ENCODE results near the gene SMC6.

The SMC6 gene

DNA sequence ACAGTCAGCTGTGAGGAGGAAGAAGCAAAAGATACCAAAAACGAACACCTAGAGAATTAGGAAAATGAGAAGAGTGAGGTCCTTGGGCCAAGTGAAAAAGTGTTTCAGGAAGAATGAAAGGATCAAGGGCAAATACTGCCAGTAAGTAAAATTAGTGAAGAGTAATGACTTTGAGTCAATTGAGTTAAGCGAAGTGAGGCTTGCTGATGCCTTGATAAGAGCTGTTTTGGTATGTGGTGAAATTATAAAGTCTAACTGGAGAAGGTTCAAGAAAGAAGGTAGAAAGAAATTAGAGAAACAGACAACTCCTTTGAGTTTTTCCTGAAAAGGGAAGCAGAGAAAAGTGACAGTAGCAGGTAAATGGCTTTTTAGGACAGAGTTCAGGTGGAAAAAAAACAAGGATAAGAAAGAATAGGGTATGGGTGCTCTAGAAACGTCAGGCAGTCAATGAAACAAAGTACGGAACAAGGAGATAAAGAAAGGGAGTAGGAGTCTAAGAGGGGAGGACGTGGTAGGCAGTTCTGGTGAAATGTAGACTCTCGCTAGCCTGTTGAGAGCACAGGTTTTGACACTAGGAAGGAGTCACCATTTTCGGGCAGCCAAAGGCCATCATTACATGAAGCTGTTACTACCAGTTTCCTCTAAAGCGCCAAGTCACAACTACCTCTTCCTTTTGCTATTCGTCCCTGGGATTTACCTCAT is 42.9 kb downstream of the SMC6 start:
- DNase-seq (ENCODE audit: low read depth): no peak

DNA sequence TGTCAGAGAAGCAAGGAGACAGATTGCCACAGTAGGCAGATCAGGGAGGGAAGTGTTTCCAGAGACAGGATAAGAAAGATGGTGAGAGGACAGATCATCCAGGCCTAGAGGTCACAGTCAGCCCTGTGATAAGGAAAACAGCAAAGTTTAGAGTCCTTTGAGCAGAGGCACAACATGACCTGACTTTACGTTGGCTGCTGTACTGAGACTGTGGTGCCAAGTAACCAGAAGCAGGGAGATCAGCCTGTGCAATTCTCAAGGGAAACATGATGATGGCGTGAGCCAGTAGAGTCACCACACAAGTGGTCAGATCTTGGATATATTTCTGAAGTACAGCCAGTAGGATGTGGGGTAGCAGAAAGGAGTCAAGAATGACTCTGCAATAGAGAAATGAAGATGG is 43.7 kb downstream of the SMC6 start:
- no peak for DNase-seq (ENCODE audit: low read depth)

DNA sequence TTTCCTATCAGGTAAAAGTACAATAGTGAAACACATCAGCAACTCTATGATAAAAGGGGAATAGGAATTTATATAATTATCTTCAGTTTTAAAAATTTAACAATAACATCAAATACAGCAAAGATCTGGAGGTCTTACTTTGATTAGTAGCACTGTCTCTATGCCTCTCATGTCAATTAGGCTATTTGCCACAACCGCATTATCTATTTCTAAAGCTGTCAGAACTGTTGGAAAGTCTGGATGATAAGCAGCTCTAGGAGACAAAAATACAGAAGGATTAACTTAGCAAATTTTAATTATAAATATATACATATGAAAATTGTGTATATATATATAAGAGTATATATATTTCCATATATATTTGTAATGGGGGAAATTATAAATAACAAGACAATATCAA is 45.1 kb downstream of the SMC6 start:
- DNase-seq (ENCODE audit: low read depth): no peak

DNA sequence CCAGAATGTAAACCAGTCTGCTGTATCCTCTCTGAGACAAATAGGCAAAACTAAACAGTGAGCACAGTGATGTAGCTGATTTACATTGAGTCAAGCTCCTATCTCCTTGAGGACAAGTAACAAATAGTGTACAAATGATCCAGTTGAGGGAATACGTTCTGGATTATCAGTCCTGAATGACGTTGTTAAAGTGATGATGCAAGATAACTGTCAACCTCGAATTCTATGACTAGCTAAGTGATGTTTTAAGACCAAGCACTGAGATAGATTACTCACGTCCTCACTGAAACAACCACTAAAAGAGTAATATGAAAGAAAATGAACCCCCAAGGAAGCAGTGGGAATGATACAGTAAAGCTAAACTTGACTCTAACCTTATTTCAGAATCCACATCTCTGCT is 46.8 kb downstream of the SMC6 start:
- DNase-seq (ENCODE audit: low read depth): no peak

DNA sequence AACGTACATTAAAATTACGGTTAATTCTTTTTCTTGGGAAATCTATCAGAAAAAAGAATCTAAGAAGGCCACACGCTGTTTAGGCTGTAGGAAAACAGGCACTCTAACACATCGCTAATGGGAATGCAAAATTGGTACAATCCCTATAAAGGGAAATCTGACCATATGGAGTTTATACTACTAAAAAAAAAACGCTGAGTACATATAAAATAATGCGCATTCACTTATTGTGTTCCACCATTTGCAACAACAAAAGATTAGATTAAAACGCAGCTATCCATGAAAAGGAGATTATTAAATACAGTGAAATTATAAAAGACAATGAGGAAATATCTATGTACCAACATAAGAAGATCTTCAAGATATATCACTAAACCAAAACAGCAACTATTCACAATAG is 62.8 kb downstream of the SMC6 start:
- no peak for DNase-seq (ENCODE audit: low read depth)

DNA sequence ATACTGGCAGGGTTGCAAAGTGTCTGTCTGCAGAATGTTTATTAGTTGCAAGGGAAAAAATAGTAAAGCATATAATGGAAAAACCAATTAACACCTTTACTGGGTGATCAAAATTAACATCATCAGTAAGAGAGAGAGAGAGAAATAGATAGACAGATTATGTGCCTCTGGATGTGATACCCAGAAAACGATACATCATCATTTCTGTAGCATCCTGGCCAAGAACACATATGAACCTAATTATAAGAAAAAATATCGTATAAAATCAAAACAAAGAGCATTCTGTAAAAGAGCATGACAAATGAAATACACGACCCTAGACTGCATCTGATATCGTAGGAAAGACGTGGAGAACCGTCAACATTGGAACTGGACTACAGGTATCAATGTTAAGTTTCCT is 64.6 kb downstream of the SMC6 start:
- DNase-seq (ENCODE audit: low read depth): no peak

DNA sequence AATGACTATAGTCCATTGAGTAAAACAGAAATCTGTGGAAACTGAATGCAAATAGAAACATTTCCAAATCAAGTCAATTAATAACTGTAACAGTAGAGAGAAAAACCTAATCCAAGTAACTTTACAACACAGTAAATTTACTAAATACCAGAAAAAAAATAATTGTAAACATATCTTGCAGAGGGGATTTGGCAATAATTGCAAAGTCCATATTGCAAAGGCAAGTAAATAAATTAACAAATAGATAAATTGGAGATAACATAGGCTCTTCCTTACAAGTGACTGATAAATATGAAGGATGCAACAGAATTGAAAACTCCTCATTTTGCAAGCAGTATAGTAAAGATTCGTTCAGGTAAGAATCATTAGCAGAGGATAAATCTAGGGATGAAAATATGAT is 65.0 kb downstream of the SMC6 start:
- DNase-seq (ENCODE audit: low read depth): no peak

DNA sequence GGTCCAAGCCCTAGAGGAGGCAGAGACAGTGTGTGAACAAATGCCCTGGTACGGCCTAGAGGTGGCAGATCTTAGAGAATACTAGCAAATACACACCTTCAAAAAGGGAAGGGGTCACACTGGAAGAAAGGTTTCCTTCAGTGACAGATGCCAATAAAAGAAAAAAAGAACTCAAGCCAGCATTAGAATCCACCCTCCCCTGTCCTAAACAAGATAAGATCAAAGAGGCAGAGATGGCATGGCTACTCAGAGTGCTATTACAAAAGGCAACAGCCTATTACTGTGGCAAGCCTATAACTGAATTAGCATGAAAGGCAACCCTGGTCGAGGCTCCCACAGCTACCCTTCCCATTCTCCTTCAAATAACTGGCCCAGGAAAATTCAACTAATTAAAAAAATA is 69.6 kb downstream of the SMC6 start:
- no peak for DNase-seq (ENCODE audit: low read depth)

DNA sequence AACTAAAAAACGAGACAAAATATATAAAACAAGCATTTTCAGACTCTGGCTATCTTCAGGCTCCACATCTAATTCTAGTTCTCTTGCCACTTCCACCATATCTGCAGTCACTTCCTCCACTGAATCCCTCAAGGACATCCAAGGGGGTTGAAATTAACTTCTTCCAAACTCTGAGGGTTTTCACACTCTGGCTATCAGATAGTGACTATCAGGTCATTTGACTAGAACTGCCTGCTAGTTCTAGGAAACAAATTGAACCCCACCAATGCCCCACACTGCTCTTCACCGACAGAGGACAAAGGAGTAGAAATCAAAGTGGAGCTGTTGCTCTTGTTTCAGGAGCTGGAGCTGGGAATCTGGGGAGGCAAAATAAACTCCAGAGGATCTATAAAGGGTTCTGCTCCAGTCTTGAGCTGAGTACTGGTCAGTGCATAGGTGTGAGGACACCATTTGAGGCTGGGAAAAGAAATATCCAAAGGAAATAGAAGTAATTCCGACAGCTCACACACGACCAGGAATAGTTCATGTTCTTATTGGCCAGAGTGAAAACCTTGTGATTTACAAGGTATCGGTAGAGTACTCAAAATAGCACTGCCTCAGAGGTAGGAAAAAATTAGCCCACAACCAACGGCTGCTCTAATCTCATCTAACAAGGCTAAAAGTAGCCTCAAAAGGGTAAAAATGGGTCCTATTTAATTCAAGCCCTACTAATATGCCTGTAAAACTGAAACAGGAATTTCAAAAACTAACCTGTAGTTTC is 71.3 kb downstream of the SMC6 start:
- DNase-seq (ENCODE audit: low read depth): no peak

DNA sequence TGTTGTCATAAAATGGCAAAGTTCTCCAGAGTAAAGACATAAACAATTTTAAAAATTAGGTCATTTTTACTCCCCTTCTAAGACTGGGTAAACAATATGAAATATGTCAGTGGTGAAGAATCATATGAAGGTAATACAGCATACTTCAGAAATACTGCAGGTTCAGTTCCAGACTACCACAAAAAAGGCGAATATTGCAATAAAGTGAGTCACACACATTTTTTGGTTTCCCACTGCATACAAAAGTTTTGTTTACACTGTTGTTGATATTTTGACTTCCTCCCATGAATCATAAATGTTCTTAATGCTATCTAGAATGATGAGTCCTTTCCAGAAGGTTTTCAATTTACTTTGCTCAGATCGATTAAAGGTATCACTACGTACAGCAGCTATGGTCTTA is 73.5 kb downstream of the SMC6 start:
- DNase-seq (ENCODE audit: low read depth): no peak

DNA sequence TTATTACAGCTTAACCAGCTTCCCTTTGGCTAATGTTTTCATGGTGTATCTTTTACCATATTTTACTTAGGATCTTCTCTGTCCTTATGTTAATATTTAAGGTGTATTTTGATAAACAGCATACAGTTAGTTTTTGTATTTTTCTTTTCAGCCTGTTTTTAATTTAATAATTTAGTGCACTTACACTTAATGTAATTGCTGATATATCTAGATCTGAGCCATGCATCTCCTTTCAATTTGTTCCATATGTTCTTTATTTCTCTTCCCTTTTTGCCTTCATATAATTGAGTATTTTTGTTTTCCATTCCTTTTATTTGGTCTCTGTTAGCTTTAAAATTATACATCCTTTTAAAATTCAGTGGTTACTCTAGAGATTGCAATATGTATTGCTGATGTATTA is 78.8 kb downstream of the SMC6 start:
- no peak for DNase-seq (ENCODE audit: low read depth)

DNA sequence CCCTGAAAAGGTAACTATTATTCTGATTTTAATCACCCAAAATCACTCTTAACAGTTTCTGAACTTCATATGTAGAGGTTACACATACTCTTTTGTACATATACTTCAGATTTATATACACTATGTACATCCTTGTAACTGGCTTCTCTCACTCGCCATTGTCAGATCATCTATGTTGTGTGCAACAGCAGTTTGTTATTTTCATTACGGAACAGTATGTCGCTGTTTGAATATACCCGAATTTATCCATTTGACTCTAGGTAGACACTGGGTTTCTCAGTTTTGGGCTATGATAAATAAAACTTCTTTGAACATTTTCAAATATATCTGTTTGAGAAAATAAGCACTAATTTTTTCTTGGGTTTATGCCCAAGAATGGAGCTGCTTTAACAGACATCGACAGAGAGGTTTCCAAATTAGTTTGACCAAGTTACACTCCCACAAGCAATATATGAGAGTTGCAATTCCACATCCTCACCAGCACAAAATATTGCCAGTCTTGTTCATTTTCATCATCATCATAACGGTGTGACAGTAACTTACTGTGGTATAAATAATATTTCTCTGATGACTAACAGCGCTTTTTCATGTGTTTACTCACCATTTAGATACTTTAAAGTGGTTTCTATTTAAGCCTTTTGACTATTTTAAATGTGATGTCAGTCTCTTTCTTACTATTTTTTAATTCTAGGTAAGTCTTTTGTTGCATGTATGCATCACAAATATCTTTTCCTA is 80.9 kb downstream of the SMC6 start:
- no peak for DNase-seq (ENCODE audit: low read depth)

DNA sequence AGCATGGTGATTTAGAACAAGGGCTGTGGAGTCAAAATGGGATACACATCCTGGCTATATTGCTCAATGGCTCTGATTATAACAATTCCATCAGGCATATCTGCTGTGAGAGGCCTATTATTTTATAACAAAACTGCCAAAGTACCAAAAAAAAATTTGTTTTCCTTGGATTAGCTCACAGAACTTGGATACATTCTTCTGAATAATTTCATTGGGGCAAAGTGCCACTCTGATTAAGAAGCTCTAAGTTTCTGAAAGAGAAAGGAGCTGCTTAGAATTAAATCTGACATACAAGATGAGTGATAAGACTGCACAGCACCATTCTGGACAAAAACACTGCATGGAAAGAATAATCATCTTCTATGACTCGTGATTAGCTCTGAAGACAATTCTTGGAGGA is 85.7 kb downstream of the SMC6 start:
- DNase-seq (ENCODE audit: low read depth): no peak

DNA sequence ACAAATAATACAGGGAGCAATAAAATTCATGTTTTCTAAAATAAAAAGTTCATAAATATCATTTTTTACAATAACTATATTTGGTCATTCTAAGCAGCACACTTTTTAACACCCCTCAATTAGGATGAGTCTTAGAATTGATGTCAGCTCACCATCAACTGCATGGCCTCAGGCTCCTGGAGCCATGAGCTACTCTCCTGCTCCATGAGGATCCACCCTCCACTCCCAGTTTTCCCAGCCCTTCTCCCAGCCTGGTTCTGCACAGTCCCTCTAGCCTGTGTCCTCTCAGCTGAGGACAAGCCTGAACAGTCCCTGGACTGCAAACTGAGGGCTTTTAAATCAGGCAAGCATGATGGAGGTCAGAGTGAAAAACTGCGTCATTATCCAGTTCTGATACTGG is 89.1 kb downstream of the SMC6 start:
- DNase-seq (ENCODE audit: low read depth): no peak

DNA sequence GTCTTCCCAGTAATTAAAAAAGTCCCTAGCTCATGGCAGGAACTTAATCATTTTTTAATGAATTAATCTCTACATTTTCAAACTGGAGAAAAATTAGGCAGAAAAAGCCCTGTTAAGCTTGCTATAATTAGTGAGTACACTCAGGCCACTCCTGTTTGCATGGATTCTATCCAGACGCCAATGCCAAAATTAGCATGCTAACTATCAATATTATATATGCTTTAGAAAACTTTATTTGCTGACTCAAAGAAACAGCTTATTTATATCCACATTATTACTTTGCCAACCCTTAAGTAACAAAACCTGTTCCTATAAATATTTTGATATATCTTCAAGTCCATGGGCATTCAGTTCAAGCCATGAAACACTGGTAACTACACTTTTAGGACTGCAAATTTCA is 90.9 kb downstream of the SMC6 start:
- DNase-seq (ENCODE audit: low read depth): no peak

DNA sequence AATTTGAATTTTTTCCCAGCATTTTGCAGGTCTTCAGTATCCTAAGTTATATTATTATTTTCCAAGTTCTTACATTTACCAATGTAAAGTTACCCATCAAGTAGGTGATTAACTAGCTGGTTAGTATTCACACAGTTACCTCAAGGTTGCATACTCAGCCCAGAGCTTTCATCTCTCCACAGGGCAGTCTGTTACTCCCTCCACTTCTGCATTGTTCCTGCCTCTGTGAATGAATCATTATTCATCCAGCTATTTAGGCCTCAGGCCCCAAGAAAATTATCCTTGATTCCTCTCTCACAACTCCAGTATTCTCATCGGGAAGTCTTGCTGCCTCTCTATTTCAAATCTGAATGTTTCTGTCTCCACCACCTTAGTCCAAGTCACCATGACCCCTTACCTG is 92.2 kb downstream of the SMC6 start:
- DNase-seq (ENCODE audit: low read depth): no peak

DNA sequence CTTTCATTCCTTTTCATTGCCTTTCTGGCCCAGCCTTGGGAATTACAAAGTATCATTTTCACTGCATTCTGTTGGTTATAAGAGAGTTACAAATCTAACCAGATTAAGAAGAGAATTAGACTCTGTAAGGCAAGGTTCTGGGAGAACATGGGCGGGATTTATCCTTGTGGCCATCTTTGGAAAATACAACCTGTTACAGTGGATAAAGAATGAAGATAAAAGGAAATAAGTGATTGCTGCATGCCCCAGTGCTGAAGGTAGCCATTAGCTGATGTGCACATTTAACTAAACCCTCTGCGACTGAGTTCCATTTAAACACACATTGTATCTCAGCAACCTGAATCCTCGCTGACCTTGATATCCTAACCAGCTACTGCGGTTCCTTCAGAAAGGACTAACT is 93.4 kb downstream of the SMC6 start:
- DNase-seq (ENCODE audit: low read depth): no peak

DNA sequence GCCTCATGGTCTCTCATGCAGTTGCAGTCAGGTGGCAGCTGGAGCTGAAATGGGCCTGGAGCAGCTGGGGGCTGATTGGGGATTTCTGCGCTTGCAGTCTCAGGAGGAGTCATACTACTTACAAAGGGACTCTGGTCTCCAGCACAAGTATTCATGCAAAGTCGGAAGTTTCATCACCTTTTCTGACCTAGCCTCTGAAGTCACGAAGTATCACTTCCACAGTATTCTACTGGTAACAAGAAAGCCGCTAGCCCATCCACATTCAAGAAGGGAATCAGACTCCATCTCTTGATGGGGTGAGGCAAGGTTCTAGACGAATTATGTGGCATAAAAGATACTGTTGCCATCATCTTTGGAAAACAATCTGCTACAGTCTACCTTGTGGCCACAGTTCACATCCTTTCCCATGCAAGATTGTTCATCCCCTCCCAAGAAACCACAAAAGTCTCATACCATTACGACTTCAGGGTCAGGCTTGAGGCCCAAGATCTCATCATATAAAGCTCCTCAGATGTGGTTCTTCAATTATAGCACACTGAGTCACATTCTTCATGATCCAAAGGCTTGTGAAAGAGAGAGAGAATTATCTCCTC is 95.3 kb downstream of the SMC6 start:
- DNase-seq (ENCODE audit: low read depth): no peak

DNA sequence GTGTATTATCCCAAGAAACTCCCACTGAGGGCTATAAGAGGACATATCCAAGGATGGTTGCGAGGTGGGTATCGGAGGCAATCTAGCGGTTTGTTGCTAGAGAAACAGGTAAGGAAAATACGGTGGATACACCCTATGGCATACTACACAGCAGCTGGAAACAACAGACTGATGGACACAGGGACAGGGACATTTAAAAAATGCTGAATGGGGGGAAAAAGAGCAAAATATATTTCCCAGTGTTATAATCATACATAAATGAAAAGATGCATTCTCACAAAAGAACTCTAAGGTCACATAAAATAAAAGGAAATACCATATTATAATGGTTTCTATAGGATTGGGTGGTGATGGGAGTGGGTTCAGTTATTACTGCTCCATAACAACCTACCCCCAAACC is 95.9 kb downstream of the SMC6 start:
- DNase-seq (ENCODE audit: low read depth): no peak

DNA sequence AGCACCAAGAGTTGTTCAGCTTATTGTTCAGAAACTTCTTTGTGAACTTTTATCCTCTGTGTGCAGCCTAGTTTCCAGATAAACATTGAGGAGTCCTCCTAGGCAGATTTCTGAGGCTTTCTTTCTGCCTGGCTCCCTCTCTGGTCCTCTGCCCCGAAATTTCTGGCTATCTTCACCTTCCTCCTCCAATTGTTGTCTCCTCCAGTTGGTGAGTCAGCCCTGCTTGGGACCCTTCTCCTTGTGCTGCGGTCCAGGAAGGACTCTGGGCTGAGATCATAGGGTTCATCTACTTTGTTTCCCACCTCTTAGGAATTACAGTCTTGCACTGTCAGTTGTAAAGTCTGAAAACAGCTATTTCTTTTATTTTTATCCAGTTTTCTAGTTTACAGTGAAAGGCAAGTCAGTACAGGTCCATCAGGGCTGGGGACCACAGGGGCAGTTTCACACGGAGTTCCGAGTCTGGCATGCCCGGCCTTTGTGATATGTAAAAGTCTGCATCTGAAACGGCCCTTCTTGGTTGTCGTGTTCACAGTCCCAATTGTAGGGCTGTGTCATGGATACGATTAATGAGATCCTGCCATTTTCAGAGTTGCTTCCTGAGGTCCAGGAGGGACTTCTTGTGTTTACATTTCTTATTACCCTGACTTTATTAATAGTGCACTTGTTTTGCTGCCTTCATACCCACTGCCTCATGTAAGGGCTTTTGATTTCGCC is 100.8 kb downstream of the SMC6 start:
- DNase-seq (ENCODE audit: low read depth): no peak

DNA sequence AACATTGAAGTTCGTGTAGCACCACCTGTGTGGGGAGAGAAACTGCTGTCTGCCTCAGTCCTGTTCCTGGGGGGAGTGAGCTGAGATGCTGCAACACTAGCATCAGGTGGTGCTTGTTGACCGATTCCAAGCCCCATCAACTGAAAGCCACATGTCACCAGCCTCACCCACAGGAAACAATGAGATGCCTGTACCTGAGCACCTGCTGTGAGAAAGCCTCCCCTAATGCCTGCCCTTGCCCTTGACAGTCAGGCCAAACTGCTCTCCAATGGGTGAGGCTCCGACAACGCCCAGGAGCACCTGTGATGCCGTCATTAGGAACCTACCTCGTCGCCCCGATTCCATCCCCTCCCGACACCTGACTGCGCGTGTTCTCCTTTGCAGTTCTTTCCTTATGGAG is 104.6 kb downstream of the SMC6 start:
- no peak for DNase-seq (ENCODE audit: low read depth)

DNA sequence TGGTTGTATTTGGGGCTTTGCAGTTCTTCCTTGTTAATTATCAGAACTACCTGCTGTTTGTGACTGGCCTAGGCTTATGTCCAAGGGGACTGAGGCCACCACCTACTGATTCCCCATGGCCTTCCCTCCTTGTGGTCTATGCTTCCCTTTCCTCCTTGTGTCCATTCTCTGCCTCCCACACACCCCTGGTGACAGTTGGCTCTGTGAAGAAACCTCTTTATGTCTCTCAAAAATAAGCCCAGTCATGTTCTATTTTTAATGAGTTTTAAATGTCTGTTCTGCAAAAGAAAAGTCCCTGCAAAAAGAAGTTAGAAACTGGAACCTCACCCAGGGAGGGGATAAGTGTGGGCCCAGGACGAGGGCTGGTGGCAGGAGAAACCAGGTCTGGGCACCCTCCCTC is 105.0 kb downstream of the SMC6 start:
- DNase-seq (ENCODE audit: low read depth): no peak
